CD4-positive, alpha-beta T cell (primary cell): ENCODE results near the gene RBFOX1. TPM values are rescaled to one million over a fixed set of nuclear protein-coding genes. Genes with fewer than 3 reads are reported as not detected.

ENCODE experiments used
- ATAC-seq: fragments of 200-7000 bp; cut with Tn5 transposase; one replicate; pipeline ENCODE4 v1.10.0; 2022; ENCODE audit warnings: mild to moderate bottlenecking; ENCODE audit not compliant: poor library complexity
- CTCF ChIA-PET: fragments of 350-600 bp; sonication (Branson Sonifier 250); formaldehyde crosslinking; loops from one replicate; lab custom pipeline; 2021; ENCODE audit warnings: antibody characterized with exemption, inconsistent platforms; lab: Charles Lee
- POLR2A ChIA-PET: fragments of 350-600 bp; sonication (Branson Sonifier 250); formaldehyde crosslinking; loops from one replicate; lab custom pipeline; 2021; ENCODE audit warnings: antibody characterized with exemption, inconsistent platforms; lab: Charles Lee
- DNase-seq, 14 experiments: peaks; one replicate each; pipeline ENCODE4 v3.0.0-alpha.2; 2013 to 2020; ENCODE audit warnings: mixed read lengths in 2 of 14
- H3K27ac ChIP-seq, 2 donors: one replicate each; pipeline versions ENCODE4 v1.5.1 to v1.7.0; 2013; ENCODE audit warnings: low read length in 2 of 2, low read depth in 1 of 2, mild to moderate bottlenecking in 1 of 2
- H3K27me3 ChIP-seq, 2 experiments: 1 replicate in 1 of 2; 2 replicates in 1 of 2; pipeline versions ENCODE4 v1.6.1 to v1.7.0; 2013; ENCODE audit warnings: low read length in 2 of 2, control low read depth in 1 of 2, mild to moderate bottlenecking in 1 of 2, moderate library complexity in 1 of 2; ENCODE audit not compliant: insufficient read depth in 2 of 2, control insufficient read depth in 1 of 2
- H3K36me3 ChIP-seq: one replicate; pipeline ENCODE4 v1.6.1; 2013; ENCODE audit warnings: low read length, control low read depth; ENCODE audit not compliant: insufficient read depth
- H3K4me1 ChIP-seq: one replicate; pipeline ENCODE4 v1.6.1; 2013; ENCODE audit warnings: low read length, control low read depth; ENCODE audit not compliant: insufficient read depth
- H3K4me3 ChIP-seq: one replicate; pipeline ENCODE4 v1.5.1; 2013; ENCODE audit warnings: mild to moderate bottlenecking, low read length, moderate library complexity
- H3K9me3 ChIP-seq, 2 experiments: 1 replicate in 1 of 2; 2 replicates in 1 of 2; pipeline versions ENCODE4 v1.6.1 to v1.7.0; 2013; ENCODE audit warnings: low read length in 2 of 2, mild to moderate bottlenecking in 2 of 2, control low read depth in 1 of 2, moderate library complexity in 1 of 2; ENCODE audit not compliant: control insufficient read depth in 1 of 2, insufficient read depth in 1 of 2
- H3K27ac Mint-ChIP-seq: one replicate; pipeline ENCODE4 v1.8.0; 2020; ENCODE audit warnings: mixed read lengths
- H3K27me3 Mint-ChIP-seq: one replicate; pipeline ENCODE4 v1.8.0; 2021; ENCODE audit warnings: mixed read lengths
- H3K36me3 Mint-ChIP-seq: one replicate; pipeline ENCODE4 v1.8.0; 2021; ENCODE audit warnings: low read depth, mixed read lengths
- H3K4me1 Mint-ChIP-seq: one replicate; pipeline ENCODE4 v1.8.0; 2021; ENCODE audit warnings: low read depth, mixed read lengths
- H3K4me3 Mint-ChIP-seq: one replicate; pipeline ENCODE4 v1.8.0; 2020; ENCODE audit warnings: mild to moderate bottlenecking, mixed read lengths
- H3K9me3 Mint-ChIP-seq: one replicate; pipeline ENCODE4 v1.8.0; 2020; ENCODE audit warnings: mixed read lengths
- CTCF ChIP-seq: fragments of 200-600 bp; IDR thresholded peaks from one replicate; pipeline ENCODE4 v1.8.0; 2022; ENCODE audit warnings: antibody characterized with exemption, mild to moderate bottlenecking
- intact Hi-C, 2 experiments: fragments of 100-400 bp; cut with DNase I in 1 of 2; cut with micrococcal nuclease in 1 of 2; formaldehyde crosslinking; loops; one replicate each; pipeline versions ENCODE4 v1.15.1 to v1.9.0; 2023 to 2025; cut with DNase I, micrococcal nuclease
- total RNA-seq, 174 experiments: library from RNA in 2 of 174; stranded (reverse) in 2 of 174; gene quantifications; one replicate each; pipeline ENCODE4 v1.2.3 and lab custom pipeline; 2021 to 2026

Gene RBFOX1
- total RNA-seq, 2 experiments from 2014 or later: not detected

DNA sequence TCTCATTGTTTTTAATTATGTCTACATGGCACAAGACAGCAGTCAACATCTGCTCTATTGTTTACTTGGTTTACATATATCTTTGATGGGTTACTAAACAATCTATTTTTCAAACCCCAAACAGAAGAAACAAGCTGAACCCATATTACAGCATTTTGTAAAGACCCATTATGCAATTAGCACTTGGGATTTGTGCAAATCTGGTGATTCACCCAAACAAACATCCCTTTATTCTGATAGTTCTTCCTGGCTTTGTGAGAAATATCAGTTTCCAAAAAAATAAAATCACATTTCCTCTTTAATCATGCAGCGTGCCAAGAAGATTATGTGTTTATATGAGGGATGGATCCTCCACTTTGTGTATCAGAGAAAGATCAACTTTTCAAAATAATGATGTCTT, 16.8 kb upstream of the RBFOX1 start:
- CTCF ChIA-PET: no interaction called here
- no peak overlapping the region for H3K4me3 ChIP-seq
- Mint-ChIP-seq H3K36me3 (no peaks in the 10 kb centered on the region), H3K27me3 (peaks cover 4% of the 10 kb centered on the region), H3K27ac (no peak overlapping the region), H3K9me3 (peaks cover 12% of the 10 kb centered on the region), H3K4me3 (no peak overlapping the region), H3K4me1 (no peaks in the 10 kb centered on the region)
- H3K36me3 ChIP-seq: no peaks in the 10 kb centered on the region
- intact Hi-C loops: no loop called here
- H3K27ac ChIP-seq: no peak overlapping the region
- peaks cover 0 to 19% of the 10 kb centered on the region in 2 experiments for H3K9me3 ChIP-seq
- H3K4me1 ChIP-seq: no peaks in the 10 kb centered on the region
- POLR2A ChIA-PET: no interaction called here
- DNase-seq (no peak), ATAC-seq (no peak)
- H3K27me3 ChIP-seq: no peaks in the 10 kb centered on the region
- no peak for TF ChIP-seq CTCF

DNA sequence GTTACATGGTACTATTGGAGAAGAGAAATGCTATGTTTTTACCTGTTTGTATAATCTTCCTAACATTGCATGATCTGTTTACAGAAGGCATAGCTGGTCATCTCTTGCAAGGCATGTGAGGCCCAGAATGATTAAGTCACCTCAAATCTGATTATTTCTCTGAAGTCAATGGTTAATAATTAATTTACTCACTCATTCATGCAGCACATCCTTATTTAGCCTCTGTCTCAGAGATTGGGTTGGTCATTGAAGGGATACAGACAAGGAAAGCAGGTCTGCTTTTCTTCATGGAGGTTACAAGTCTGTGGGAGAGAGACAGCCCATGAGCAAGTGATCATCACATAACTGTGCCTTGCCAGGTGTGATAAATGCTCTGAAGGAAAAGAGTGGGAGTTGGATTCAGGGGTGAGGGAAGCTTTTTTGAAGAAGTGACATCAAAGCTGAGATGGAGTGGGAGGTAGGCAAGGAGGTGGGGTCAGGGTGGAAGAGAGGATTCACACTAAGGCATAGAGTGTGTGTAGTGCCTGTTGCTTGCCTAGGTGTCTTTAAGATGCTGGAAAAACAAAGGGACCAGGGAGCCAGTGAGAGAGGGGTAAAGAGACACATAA, 16.3 kb upstream of the RBFOX1 start:
- ATAC-seq (no peak), DNase-seq (no peak)
- ChIA-PET POLR2A (no interaction called here), CTCF (no interaction called here)
- TF ChIP-seq CTCF: no peak
- no peaks in the 10 kb centered on the region for H3K27me3 ChIP-seq
- H3K36me3 Mint-ChIP-seq: no peaks in the 10 kb centered on the region
- no peak overlapping the region for H3K27ac Mint-ChIP-seq
- intact Hi-C loops: no loop called here
- no peaks in the 10 kb centered on the region for H3K4me1 Mint-ChIP-seq
- no peaks in the 10 kb centered on the region for H3K36me3 ChIP-seq
- H3K4me3 Mint-ChIP-seq: no peak overlapping the region
- peaks cover 0 to 18% of the 10 kb centered on the region in 2 experiments for H3K9me3 ChIP-seq
- no peak overlapping the region for H3K4me3 ChIP-seq
- no peaks in the 10 kb centered on the region for H3K4me1 ChIP-seq
- peaks cover 4% of the 10 kb centered on the region for H3K27me3 Mint-ChIP-seq
- peaks cover 12% of the 10 kb centered on the region for H3K9me3 Mint-ChIP-seq
- H3K27ac ChIP-seq: no peak overlapping the region

DNA sequence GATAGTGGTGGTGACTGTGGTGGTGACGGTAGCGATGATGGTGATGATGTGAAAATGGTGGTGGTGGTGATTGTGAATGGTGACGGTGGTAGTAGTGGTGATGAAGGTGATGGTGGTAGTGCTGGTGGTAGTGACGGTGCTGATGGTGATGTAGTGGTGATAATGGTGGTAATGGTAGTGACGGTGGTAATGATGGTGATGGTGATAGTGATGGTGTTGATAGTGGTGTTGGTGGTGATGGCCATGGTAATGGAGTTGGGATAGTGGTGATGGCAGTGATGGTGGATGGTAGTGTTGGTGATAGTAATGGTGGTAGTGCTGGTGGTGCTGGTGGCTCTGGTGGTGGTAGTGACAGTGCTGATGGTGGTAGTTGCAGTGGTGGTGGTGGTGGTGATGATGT, 14.7 kb upstream of the RBFOX1 start:
- ATAC-seq (no peak), DNase-seq (no peak)
- Histone ChIP-seq H3K4me1 (no peaks in the 10 kb centered on the region), H3K27me3 (no peaks in the 10 kb centered on the region), H3K4me3 (no peak overlapping the region), H3K9me3 (peaks cover 0 to 12% of the 10 kb centered on the region in 2 experiments), H3K36me3 (no peaks in the 10 kb centered on the region), H3K27ac (no peak overlapping the region)
- H3K4me1 Mint-ChIP-seq: no peaks in the 10 kb centered on the region
- H3K27me3 Mint-ChIP-seq: peaks cover 4% of the 10 kb centered on the region
- TF ChIP-seq CTCF: no peak
- H3K9me3 Mint-ChIP-seq: peaks cover 12% of the 10 kb centered on the region
- H3K4me3 Mint-ChIP-seq: no peak overlapping the region
- POLR2A ChIA-PET: no interaction called here
- CTCF ChIA-PET: no interaction called here
- H3K36me3 Mint-ChIP-seq: no peaks in the 10 kb centered on the region
- no peak overlapping the region for H3K27ac Mint-ChIP-seq
- intact Hi-C loops: no loop called here
